Suprapubic skin (tissue), 4 donors: ENCODE measurements around the gene NPHP4.

ENCODE experiments used
- EP300 ChIP-seq: sonication (generic); formaldehyde crosslinking; IDR thresholded peaks from one replicate; pipeline ENCODE4 v1.6.1; 2017; ENCODE audit warnings: antibody characterized with exemption
- POLR2A ChIP-seq, 2 donors: fragments of 450-650 bp; IDR thresholded peaks; one replicate each; pipeline ENCODE4 v1.6.1; 2017; ENCODE audit warnings: antibody characterized with exemption in 2 of 2, mild to moderate bottlenecking in 2 of 2, moderate library complexity in 2 of 2
- POLR2AphosphoS5 ChIP-seq, 3 donors: sonication (generic); formaldehyde crosslinking; IDR thresholded peaks; one replicate each; pipeline ENCODE4 v1.6.1; 2017; ENCODE audit warnings: antibody characterized with exemption in 3 of 3

DNA sequence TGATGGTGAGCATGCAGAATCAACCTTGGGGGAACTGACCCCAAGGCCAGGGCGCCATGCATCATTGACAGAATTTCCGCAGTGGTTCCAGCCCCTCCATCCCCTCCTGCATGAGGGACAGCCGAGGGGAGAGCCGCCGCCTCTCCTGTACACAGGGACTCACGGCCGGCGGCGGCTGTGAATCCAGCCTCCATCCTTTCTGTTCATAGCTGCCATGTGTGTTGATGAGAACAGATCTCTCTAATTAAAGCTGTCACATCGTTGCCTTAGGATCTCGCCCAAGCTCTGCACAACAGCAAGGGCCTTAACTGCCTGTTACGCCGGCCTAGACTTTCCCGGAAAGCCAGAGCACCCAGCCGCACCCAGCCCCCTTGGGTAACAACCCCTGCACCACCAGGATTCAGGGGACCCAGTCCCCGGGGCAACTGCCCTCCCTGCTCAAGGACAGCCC is 151.6 kb downstream of the NPHP4 start:
- TF ChIP-seq POLR2AphosphoS5 (IDR thresholded peaks at IDR 0.05) (no peak), EP300 (no peak), POLR2A (IDR thresholded peaks at IDR 0.05) (no peak)
